DND-41 (cell line): ENCODE results near the gene METTL13.

Source experiments
- EZH2 ChIP-seq: IDR thresholded peaks from 3 replicates; pipeline ENCODE4 v1.6.1; 2012; ENCODE audit warnings: borderline replicate concordance, low read depth, mild to moderate bottlenecking, moderate library complexity, low read length, inconsistent platforms; ENCODE audit not compliant: severe bottlenecking
- TF ChIP-seq, protein P1 (sequence below): IDR thresholded peaks from 2 replicates; pipeline ENCODE4 v1.5.1; 2012; ENCODE audit warnings: borderline replicate concordance, low read length, moderate library complexity, mild to moderate bottlenecking; ENCODE audit not compliant: poor library complexity, severe bottlenecking; ENCODE audit errors: extremely low read depth

DNA sequence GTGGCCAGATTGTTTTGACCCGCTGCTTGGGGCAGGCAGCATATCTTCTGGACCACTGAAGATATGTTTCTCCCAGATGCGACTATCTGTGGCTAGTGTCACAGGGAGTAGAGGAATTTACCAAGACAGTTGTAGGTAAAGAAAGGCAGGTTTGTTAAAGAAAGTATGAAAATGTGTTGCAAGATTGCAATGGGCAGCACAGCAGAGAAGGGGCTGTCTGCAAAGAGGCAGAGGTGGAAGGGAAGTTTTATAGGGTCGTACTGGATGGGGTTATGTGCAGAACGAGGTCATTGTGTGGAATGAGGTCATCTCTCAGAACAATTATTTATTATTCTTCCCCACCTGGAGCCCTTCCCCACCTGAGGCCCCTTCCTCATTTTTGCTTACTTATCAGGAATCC is 24.6 kb upstream of the METTL13 start:
- TF ChIP-seq, protein P1, sequence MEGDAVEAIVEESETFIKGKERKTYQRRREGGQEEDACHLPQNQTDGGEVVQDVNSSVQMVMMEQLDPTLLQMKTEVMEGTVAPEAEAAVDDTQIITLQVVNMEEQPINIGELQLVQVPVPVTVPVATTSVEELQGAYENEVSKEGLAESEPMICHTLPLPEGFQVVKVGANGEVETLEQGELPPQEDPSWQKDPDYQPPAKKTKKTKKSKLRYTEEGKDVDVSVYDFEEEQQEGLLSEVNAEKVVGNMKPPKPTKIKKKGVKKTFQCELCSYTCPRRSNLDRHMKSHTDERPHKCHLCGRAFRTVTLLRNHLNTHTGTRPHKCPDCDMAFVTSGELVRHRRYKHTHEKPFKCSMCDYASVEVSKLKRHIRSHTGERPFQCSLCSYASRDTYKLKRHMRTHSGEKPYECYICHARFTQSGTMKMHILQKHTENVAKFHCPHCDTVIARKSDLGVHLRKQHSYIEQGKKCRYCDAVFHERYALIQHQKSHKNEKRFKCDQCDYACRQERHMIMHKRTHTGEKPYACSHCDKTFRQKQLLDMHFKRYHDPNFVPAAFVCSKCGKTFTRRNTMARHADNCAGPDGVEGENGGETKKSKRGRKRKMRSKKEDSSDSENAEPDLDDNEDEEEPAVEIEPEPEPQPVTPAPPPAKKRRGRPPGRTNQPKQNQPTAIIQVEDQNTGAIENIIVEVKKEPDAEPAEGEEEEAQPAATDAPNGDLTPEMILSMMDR = no peak
- no peak for TF ChIP-seq EZH2
